Hematopoietic multipotent progenitor cell treated with erythropoietin and hydrocortisone succinate and interleukin-3 and kit ligand, for 8 days (in vitro differentiated cells): ENCODE measurements around the gene BCORL1.

ENCODE experiments used
- DNase-seq: peaks from one replicate; pipeline ENCODE4 v3.0.0-alpha.2; 2015

BCORL1 gene

DNA sequence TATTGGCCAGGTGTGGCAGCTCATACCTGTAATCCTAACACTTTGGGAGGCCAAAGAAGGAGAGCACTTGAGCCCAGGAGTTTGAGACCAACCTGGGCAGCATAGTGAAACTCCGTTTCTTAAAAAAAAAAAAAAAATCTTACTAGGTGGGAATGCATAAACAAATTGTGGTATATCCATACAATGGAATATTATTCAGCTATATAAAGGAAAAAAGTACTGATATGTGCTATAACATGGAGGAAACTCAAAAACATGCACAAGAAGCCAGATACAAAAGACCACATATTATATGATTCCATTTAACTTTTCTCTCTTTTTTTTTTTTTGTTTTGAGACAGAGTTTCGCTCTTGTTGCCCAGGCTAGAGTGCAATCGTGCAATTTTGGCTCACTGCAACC, 13.5 kb upstream of the BCORL1 start:
- DNase-seq, result no peak

DNA sequence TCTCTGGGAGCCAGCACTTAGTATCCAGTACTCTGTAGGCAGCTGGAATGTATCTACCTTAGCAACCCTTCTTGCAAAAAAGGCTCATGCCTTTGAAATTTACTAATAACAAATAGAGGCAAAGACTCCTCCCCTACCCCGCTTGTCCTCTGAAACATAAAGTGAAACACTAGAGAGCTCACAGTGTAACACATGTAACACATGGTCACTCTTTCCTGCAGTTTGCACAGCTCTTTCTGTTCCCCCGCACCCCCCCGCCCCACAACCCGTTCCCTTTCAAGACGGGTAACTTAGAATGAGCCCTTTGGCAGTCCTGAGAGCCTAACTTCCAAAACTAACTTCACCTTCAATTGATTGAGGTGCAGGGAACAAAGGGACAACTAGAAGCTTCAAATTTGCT, 6.0 kb upstream of the BCORL1 start:
- DNase-seq, result no peak

DNA sequence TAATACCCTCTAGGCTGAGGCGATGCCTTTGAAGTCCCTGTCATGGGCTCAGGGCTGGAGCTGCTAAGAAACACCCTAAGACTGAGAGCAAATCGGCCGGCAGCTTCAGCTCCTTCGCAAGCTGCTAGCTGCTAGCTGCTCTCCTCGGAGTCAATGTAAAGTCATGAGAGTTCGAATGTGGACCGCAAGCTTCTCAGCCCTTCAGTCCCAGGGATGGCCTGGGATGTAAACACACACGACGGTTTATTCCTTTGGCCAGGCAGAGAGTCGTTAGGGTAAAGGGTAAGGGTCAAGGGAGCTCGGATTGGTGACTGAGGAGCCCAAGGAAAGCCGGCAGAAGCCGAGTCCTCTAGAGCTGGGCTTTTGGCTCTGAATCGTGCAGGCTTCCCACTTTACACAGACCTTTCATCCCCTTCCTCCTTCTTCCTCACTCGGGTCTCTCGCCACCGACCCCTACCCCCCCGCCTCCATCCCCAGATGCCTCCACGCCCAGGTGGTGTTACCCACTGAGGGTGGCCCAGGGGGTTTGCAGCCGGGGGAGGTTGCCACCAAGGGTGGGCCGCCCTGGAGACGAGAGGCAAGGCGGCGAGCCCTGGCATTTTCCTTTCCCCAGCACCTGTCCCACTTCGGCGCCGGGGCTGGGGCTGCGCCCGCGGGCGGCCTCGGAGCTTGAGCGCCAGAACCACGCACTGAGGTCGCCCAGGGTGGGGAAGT, 3.1 kb upstream of the BCORL1 start:
- DNase-seq, result no peak

DNA sequence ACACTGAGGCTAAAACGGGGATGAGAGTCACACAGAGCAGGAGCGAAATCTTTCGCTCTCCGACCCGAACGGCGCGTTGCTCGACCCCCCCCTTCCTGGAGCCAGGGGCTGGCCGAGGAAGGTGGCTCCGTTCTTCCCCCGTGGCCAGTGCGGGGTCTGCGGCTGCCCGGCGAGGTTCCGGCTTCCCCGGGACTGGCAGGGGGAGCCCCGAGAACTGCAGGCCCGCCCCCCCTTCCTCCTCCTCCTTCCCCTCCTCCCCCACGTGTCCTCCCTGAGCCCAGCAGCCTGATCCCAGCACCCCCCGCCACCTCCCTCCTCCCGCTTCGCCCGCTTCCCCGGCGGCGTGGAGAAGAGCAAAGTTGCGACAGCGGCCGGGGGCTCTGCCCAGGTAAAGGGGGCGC, 2.4 kb upstream of the BCORL1 start:
- no peak for DNase-seq

DNA sequence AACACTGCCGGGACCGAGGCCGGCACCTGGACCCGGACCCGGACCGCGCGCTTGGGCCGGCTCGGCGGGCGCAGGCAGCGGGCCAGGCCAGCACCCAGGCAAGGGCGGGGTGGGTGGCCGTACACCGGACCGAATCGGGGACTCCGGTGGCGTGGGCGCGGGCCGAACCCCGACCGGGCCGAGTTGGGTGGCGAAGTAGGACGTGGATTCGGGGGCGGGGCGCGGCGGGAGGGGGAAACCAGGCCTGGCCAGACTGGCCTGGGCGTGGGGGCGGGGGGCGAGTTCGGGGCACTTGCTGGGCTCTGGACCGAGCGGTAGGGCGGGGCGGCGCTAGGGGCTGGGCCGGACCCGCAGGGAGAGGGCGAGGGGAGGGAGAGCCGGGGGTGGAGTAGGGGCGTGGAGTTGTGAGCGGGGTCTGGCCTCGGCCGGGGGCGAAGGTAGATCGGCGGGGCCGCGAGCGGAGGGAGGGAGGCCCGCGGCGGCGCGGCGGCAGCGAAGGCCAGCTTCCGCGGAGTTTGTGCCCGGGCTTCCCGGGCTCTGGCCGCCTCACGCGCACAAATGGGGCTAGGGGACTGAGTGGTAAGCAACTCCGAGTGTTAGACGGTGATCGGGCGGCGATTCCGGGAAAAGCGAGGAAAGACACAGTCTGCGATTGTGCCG, 1.8 kb upstream of the BCORL1 start:
- no peak for DNase-seq

DNA sequence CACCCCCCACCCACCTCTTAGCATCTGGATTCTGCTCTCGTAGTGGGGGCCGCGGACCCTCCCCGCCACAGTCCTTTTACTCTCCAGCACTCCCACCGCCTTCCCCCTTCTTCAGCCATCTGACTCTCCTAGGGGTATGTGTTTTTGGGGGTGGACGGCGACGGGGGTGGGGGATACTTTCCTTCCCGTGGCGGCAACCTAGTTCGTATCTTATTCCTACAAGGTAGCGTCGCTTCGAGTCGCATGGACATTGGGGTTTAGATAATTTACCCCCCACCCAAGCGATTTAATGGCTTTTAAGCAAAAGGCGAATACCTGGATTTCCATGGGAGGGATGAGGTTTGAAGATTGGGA, 1.3 kb upstream of the BCORL1 start:
- no peak for DNase-seq

DNA sequence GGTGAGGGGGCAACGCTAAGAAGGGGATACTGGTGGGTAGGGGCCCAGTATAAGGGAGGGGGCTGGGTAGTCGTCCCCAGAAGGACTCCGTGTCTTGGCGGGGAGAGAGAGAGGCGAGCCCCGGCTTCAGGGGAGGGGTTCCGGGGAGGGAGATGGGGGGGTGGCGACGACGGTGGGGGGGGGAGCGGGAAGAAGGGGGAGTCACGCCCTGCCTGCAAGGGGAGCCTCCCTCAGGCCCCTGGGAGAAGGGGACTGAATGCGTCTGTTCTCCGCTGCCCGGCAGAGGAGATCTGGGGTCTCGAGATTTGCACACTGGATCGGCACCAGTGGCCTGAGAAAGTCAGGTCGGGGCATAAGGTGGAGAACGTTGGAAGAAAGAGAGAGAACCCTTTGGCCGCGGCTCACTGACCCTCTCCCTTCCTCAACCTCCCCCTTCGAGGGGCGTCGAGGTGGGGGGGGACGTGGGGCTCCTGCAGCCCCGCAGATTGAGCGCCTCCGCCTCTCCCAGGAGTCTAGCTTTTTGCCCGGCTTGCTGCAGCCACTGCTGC, 609 bp upstream of the BCORL1 start:
- DNase-seq, result no peak

DNA sequence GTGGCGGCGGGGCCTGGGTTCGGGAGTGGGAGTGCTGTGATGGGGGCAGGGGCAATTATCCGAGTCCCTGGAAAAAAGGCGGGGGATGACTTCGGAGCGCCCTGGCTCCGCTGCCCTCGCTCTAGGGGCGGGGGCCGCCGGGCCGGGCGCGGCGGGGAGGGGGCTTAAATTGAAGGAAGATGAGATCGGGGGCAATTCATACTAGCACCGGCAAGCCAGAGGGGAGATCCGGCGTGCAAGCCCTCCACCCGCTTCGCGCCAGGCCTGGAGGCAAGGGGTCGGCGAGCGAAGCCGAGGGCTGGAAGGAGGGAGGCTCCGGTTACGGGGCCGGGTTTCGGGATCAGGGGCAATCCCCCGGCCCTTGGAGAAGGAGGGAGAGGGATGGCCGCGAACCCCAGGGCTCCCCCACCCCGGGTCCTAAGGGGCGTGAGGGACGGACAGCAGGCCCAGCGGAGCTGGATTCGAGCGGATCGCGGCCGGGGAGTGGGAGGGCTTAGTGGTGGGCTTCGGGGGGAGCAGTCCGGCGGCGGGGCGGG, 1.2 kb downstream of the BCORL1 start:
- no peak for DNase-seq

DNA sequence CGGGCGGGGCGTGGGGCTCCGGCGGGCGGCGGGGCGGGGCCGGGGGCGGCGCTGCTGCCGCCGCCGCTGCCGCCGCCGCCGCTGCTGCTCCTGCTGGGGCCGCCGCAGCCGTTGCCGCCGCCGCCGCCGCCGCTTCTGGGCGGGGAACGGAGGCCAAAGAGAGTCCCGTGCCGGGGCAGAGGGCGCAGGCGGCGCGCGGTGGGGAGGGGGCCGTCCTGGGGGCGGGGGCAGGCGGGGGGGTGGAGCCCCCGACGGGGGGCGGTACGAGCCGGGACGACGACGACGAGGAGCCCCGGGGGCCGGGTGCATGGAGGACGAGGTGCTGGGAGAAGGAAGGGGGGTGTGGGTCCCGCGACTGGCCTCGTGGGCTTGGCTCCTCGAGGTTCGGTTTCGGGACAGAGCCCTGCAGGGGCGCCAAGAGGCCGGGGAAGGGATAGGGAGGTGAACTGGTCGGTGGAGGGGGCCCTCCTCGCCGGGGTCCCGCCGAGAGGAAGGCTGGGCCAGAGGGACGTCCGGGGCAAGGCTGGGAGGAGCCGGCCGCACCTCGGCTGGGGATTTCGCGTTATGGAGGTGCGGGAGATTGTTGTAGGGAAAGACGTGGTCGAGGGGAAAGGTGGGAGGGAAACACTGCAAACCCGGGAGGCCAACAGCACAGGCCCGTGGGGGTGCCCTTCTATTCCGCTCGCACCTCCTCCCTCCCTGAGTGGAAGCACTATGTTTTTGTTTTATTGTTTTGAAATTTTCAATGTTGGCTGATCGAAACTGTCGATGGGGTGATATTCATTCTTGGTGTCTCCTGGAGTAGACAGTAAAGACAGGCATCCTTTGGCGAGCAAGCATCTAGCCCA, 1.9 kb downstream of the BCORL1 start:
- DNase-seq, result no peak

DNA sequence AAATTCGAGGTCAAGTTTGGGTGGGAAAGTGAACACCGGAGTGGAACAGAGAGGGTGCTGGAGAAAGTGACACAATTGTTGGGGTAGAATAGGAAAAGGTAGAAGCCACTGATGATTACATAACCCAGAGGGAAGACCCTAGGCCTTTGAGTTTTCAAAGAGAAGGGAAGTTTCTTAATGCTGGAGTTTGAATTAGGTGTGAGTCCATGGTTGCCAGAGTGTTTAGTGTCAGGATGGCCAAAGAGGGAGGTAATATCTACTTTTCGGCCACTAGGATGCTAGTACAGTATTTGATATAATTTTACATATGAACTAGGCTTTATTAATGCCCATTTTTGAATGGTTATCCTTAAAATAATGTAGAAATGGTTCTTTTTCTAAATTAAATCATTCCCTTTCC, 5.4 kb downstream of the BCORL1 start:
- no peak for DNase-seq

DNA sequence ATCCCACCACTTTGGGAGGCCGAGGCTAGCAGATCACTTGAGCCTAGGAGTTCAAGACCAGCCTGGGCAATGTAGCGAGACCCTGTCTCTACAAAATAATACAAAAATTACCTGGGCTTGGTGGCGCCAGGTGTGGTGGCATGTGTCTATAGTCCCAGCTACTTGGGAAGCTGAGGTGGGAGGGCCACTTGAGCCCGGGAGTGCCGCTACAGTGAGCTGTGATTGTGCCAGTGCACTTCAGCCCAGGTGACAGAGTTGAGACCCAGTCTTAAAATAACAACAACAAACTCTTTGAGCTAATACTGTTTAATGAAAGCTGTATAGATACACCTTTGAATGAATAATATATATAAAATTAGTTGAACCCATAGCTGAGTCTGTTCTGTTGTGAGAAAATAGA, 9.7 kb downstream of the BCORL1 start:
- DNase-seq, result no peak

DNA sequence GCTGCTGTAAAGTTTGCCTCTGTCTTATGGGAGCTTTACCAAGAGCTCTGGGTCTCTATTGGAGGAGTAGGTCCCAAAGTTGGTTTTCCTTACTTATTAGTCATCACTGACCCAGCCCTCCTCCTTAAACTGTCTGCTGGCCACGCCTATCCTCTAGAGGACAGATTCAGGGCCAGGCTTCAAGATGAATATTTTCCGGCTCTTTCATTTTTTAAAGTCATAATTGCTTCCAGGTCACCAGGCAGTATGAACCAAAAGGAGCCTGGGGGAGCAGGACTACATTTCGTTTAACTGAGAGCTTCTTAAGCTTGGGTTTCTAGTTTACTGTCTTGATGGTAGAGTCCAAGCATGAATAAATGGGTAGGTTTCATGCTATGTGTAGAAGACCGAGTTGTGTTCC, 13.7 kb downstream of the BCORL1 start:
- peak; percentile 11 for DNase-seq

DNA sequence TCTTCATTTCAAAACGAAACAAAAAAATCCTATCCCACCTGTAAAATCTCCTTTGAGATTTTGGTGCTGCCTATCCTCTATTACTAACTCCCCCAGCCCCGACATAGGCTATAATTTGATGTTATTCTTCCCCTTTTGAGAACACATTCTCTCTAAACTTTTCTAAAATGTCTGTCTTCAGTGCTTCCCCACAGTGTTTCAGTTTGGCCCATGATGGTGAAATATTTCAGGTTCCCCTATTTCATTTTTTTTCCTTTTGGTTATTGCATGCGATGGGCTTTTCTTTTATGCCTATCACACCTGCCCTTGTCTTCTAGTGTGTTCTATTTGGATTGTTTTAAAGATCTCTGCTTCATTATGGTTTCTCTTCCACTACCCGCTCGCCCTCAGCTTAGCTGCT, 14.7 kb downstream of the BCORL1 start:
- DNase-seq, result no peak

DNA sequence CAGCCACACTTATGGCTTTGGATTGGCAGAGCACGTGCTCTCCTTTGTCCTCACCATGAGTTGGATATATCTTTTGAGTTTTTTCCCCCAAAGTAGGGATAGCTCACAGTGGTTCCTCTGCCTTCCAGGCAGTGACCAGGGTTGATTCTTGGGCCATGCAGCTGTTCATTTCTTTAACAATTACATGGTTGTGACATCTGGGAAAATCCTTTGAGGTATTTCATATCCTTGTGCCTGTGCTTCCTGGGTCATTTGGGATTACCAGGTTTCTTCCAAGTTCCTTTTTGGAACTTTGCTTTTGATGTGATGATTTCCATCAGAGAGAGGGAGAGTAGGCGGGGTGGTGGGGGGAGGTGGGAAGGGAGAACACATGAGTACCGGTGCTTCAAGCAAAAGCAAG, 15.6 kb downstream of the BCORL1 start:
- DNase-seq, result no peak

DNA sequence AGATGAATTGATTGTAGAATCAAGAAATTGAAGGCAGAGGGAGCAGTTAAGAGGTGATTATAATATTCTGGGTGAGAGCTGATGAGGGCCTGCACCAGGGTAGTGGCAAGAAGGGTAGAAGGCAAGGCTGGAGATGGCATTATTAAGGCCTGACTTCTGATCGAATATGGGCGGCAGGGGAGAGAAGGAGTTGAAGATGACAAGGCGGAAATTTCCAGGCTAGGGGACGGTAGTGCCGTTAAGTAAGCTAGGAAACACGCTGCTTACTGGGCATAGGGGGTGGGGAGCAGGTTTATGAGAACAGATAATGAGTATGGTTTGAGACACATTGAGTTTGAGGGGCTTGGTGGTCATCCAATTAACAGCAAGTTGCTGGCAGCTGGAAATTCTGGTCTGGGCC, 19.5 kb downstream of the BCORL1 start:
- DNase-seq, result no peak

DNA sequence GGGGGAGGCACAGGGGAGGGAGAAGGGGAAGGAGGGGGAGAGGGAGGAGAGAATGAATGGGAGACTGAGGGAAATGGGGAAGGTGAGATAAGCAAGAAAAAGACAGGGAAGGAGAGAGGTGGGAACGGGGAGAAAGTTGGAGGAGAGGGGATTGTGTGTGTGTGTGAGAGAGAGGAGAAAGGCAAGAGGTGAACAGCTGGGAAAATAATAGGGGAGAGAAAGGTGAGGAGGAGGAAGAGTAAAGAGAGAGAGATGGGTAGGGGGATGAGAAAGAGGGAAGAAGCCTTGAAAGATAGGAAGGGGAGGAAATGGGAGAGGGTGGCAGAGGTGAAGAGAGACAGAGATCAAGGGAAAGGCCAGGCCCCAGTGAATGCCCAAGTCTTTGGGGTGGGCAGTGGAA, 20.1 kb downstream of the BCORL1 start:
- DNase-seq, result no peak

DNA sequence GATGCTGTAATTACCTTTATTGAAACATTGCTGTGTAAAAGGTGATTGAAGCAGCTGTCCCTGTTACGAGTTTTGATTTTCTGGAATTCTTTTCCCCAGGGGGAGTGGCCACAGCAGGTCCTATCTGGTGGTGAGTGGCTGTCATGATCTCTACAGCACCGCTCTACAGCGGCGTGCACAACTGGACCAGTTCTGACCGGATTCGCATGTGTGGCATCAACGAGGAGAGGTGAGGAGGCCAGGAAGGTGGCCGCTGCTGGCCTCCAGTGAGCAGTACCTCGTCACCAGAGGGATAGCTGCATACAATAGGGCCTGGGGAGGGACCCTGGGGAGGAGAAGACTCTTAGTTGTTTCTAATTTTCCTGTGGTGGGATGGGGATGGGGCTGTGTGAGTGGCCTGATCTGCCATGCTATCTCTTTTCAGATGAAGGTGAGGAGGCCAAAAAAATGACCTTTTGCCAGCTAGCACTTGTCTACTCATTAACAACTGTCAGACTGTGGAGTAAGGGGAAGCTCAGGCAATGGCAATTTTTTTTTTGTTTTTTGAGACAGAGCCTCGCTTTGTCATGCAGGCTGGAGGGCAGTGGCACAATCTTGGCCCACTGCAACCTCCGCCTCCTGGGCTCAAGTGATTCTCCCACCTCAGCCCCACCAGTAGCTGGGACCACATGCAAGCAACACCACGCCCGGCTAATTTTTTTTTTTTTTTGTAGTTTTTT, 22.8 kb downstream of the BCORL1 start:
- DNase-seq, result no peak

DNA sequence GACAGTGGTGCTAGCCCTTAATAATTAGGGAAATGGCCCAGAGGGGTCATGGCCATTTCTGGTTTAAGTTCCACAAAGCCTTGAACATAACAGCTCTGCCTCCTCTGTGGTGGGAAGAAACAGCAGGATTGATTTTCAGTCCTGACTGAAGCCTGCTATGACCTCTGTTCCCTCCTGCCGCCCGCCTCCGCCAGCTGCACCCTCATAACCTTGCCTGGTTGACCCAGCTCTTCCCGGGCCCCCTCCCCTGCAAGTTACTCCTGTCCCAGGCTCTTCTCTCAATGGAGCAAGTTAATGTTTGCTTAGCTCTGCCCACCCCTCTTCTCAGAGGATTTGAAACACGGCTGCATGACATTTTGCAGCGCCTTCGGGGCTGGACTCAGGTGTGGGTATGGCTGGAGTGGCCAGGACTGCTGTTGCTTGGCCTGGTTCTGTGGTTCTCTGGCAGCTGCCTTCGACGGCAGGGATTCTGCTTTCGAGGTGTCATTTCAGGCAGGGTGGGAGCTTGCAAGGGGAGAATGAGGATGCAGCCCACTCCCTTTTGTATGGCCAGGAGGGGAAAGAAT, 27.3 kb downstream of the BCORL1 start:
- DNase-seq, result no peak

DNA sequence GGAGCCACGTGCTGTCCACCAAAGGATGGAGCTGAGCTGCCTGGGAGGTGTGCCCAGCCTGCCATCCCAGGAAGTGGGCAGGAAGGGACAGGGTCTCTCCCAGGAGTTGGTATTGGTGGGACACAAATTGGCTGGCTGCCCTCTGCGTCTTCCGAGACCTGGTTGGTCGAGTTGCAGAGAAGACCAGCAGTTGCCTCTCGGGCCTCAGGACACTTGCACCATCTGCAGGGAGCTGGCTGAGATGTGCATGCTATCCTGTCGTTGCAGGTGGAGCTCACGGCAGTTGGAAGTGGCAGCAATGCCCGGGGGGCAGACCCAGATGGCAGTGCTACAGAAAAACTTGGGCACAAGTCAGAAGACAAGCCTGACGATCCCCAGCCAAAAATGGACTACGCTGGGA, 30.2 kb downstream of the BCORL1 start:
- no peak for DNase-seq

DNA sequence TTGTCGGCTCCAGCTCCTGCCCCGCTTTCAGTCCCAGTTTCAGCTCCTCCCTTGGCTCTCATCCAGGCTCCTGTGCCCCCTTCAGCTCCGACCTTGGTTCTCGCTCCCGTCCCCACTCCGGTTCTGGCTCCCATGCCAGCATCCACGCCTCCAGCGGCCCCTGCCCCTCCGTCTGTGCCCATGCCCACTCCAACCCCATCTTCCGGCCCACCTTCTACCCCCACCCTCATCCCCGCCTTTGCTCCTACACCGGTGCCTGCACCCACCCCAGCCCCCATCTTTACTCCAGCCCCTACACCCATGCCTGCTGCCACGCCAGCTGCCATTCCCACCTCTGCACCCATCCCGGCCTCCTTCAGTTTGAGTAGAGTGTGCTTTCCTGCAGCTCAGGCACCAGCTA, 31.2 kb downstream of the BCORL1 start:
- DNase-seq, result no peak

DNA sequence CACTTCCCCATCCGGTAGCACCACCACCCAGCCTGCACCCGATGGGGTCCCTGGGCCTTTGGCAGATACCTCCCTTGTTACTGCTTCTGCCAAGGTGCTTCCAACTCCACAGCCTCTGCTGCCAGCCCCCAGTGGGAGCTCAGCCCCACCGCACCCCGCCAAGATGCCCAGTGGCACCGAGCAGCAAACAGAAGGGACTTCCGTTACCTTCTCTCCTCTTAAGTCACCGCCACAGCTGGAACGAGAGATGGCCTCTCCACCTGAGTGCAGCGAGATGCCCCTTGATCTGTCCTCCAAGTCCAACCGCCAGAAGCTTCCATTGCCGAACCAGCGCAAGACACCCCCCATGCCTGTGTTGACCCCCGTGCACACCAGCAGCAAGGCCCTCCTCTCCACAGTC, 31.9 kb downstream of the BCORL1 start:
- no peak for DNase-seq

DNA sequence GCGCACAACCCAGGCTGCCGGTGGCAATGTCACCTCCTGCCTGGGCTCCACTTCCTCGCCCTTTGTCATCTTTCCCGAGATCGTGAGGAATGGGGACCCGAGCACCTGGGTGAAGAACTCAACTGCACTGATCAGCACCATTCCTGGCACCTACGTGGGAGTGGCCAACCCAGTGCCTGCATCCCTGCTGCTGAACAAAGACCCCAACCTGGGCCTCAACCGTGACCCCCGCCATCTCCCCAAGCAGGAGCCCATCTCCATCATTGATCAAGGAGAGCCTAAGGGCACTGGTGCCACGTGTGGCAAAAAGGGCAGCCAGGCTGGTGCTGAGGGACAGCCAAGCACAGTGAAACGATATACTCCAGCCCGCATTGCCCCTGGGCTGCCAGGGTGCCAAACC, 32.3 kb downstream of the BCORL1 start:
- no peak for DNase-seq

DNA sequence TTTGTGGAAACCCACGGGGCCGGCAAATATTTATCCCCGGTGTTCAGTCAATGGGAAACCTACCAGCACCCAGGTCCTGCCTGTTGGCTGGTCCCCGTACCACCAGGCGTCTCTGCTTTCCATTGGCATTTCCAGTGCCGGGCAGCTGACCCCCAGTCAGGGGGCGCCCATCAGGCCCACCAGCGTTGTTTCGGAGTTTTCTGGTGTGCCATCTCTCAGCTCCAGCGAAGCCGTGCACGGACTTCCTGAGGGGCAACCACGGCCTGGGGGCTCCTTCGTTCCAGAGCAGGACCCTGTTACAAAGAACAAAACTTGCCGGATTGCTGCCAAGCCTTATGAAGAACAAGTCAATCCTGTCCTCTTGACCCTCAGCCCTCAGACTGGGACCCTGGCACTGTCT, 32.7 kb downstream of the BCORL1 start:
- no peak for DNase-seq
